Measurements from ENCODE around the gene PIK3CG.
"Not testable (repeated sequence)": the region's sequence is repeated elsewhere in the genome, so short reads cannot be mapped to it uniquely, and the experiment has no call there.

PIK3CG gene

GRCh38 chr7:106865130-106866041 lies at the start of gene PIK3CG:
PIK3CG (plus strand) TSS chr7:106865282; CDS start chr7:106867562, 2,280 bp downstream.
- H3K4me2 ChIP-seq: peak within 1 kb of the TSS; percentile 97

GRCh38 chr7:106817098-106817497 lies 48.0 kb upstream of the PIK3CG start:
- no peaks in the 10 kb centered on the region for H3K27me3 ChIP-seq
- no peak overlapping the region for H3K4me2 ChIP-seq
- no peak for TF ChIP-seq Cebpa-rat (IDR thresholded peaks at IDR 0.05)
- no peak overlapping the region for H3K9ac ChIP-seq
- H3K36me3 ChIP-seq: no peaks in the 10 kb centered on the region
- H3K4me1 ChIP-seq: peaks cover 7% of the 10 kb centered on the region
- H3K4me3 ChIP-seq: no peak overlapping the region
- H3K9me3 ChIP-seq: no peaks in the 10 kb centered on the region; the same call in 1 of the 2 replicates
- no peaks in the 10 kb centered on the region for H4K20me1 ChIP-seq
- H3K27ac ChIP-seq: no peak overlapping the region

More at GRCh38 chr7:106865130-106866041, at the start of gene PIK3CG:
- H3K27me3 ChIP-seq: no peaks in the 10 kb centered on the region
- H3K4me1 ChIP-seq: peaks cover 70% of the 10 kb centered on the region
- H3K4me3 ChIP-seq: peak within 1 kb of the TSS; percentile 80
- H3K9ac ChIP-seq: peak within 1 kb of the TSS; percentile 88
- peak within 1 kb of the TSS; percentile 94 for H3K27ac ChIP-seq
- H3K9me3 ChIP-seq: peaks cover 11% of the 10 kb centered on the region; the same call in 1 of the 2 replicates
- peaks cover 34% of the 10 kb centered on the region for H4K20me1 ChIP-seq
- H3K36me3 ChIP-seq: peaks cover 33% of the 10 kb centered on the region
- TF ChIP-seq Cebpa-rat (IDR thresholded peaks at IDR 0.05): no peak

GRCh38 chr7:106818736-106819135 lies 46.3 kb upstream of the PIK3CG start:
- Histone ChIP-seq H3K27ac (no peak overlapping the region), H3K9ac (no peak overlapping the region), H3K27me3 (no peaks in the 10 kb centered on the region), H3K4me3 (no peak overlapping the region), H4K20me1 (no peaks in the 10 kb centered on the region), H3K4me1 (peaks cover 6% of the 10 kb centered on the region), H3K36me3 (no peaks in the 10 kb centered on the region), H3K9me3 (no peaks in the 10 kb centered on the region; the same call in 1 of the 2 replicates), H3K4me2 (no peak overlapping the region)
- TF ChIP-seq Cebpa-rat (IDR thresholded peaks at IDR 0.05): no peak

- Histone ChIP-seq H3K9me3 (no peaks in the 10 kb centered on the region; the same call in 1 of the 2 replicates), H3K36me3 (no peaks in the 10 kb centered on the region), H3K4me3 (no peak overlapping the region), H3K9ac (no peak overlapping the region), H3K27me3 (no peaks in the 10 kb centered on the region), H3K4me1 (peaks cover 6% of the 10 kb centered on the region), H4K20me1 (no peaks in the 10 kb centered on the region), H3K27ac (no peak overlapping the region), H3K4me2 (no peak overlapping the region)
- no peak for TF ChIP-seq Cebpa-rat (IDR thresholded peaks at IDR 0.05)
These were observed 45.5 kb upstream of the PIK3CG start for GRCh38 chr7:106819546-106819945.

- no peaks in the 10 kb centered on the region for H3K4me1 ChIP-seq
- TF ChIP-seq Cebpa-rat (IDR thresholded peaks at IDR 0.05): no peak
- H3K4me3 ChIP-seq: no peak overlapping the region
- H3K27me3 ChIP-seq: no peaks in the 10 kb centered on the region
- H3K9me3 ChIP-seq: no peaks in the 10 kb centered on the region; the same call in 1 of the 2 replicates
- no peak overlapping the region for H3K27ac ChIP-seq
- no peaks in the 10 kb centered on the region for H3K36me3 ChIP-seq
- no peak overlapping the region for H3K4me2 ChIP-seq
- H3K9ac ChIP-seq: no peak overlapping the region
- H4K20me1 ChIP-seq: no peaks in the 10 kb centered on the region
These were observed 44.5 kb upstream of the PIK3CG start for GRCh38 chr7:106820321-106821217.

- H3K9me3 ChIP-seq: no peaks in the 10 kb centered on the region
- no peak for TF ChIP-seq Cebpa-rat (IDR thresholded peaks at IDR 0.05)
- H3K4me3 ChIP-seq: no peak overlapping the region
- no peaks in the 10 kb centered on the region for H3K36me3 ChIP-seq
- H3K4me1 ChIP-seq: no peaks in the 10 kb centered on the region
- no peaks in the 10 kb centered on the region for H3K27me3 ChIP-seq
- no peak overlapping the region for H3K27ac ChIP-seq
- H3K9ac ChIP-seq: no peak overlapping the region
- H4K20me1 ChIP-seq: no peaks in the 10 kb centered on the region
- H3K4me2 ChIP-seq: no peak overlapping the region
These were observed 41.5 kb upstream of the PIK3CG start for GRCh38 chr7:106823631-106824030.

- H3K4me2 ChIP-seq: no peak overlapping the region
- no peak overlapping the region for H3K9ac ChIP-seq
- no peaks in the 10 kb centered on the region for H3K36me3 ChIP-seq
- no peaks in the 10 kb centered on the region for H4K20me1 ChIP-seq
- no peak for TF ChIP-seq Cebpa-rat (IDR thresholded peaks at IDR 0.05)
- no peak overlapping the region for H3K27ac ChIP-seq
- no peaks in the 10 kb centered on the region for H3K27me3 ChIP-seq
- no peaks in the 10 kb centered on the region for H3K4me1 ChIP-seq
- no peak overlapping the region for H3K4me3 ChIP-seq
- peaks cover 5% of the 10 kb centered on the region; the same call in 1 of the 2 replicates for H3K9me3 ChIP-seq
These were observed 40.6 kb upstream of the PIK3CG start for GRCh38 chr7:106824458-106824857.

- H3K9ac ChIP-seq: no peak overlapping the region
- no peak for TF ChIP-seq Cebpa-rat (IDR thresholded peaks at IDR 0.05)
- no peaks in the 10 kb centered on the region for H3K36me3 ChIP-seq
- H3K4me3 ChIP-seq: no peak overlapping the region
- no peak overlapping the region for H3K4me2 ChIP-seq
- H3K9me3 ChIP-seq: peaks cover 10% of the 10 kb centered on the region
- no peaks in the 10 kb centered on the region for H3K27me3 ChIP-seq
- no peak overlapping the region for H3K27ac ChIP-seq
- no peaks in the 10 kb centered on the region for H3K4me1 ChIP-seq
- no peaks in the 10 kb centered on the region for H4K20me1 ChIP-seq
These were observed 37.5 kb upstream of the PIK3CG start for GRCh38 chr7:106827626-106828025.

GRCh38 chr7:106829496-106829895 lies 35.6 kb upstream of the PIK3CG start:
- Histone ChIP-seq H3K27ac (no peak overlapping the region), H3K4me2 (no peak overlapping the region), H3K9me3 (peaks cover 10% of the 10 kb centered on the region), H3K4me1 (no peaks in the 10 kb centered on the region), H3K36me3 (no peaks in the 10 kb centered on the region), H3K4me3 (no peak overlapping the region), H3K9ac (no peak overlapping the region), H3K27me3 (no peaks in the 10 kb centered on the region), H4K20me1 (no peaks in the 10 kb centered on the region)
- no peak for TF ChIP-seq Cebpa-rat (IDR thresholded peaks at IDR 0.05)

- H4K20me1 ChIP-seq, H3K4me3 ChIP-seq, H3K27ac ChIP-seq, H3K4me1 ChIP-seq, H3K36me3 ChIP-seq, H3K9me3 ChIP-seq, H3K9ac ChIP-seq, H3K27me3 ChIP-seq, H3K4me2 ChIP-seq: not testable (repeated sequence)
These were observed 34.2 kb upstream of the PIK3CG start for GRCh38 chr7:106830896-106831295.
